ENCODE results near the gene TTC1. TPM values are rescaled to one million over a fixed set of nuclear protein-coding genes. Genes with fewer than 3 reads are reported as not detected.

Gene TTC1
- total and polyA plus RNA-seq, 3 experiments from 2014 or later, result 66.4 to 99.8 (median 70.7) TPM

- Histone ChIP-seq H3K36me3 (ENCODE audit: insufficient read depth, low read length) (no peaks in the 10 kb centered on the region), H3K27ac (ENCODE audit: low read depth, low read length) (no peak overlapping the region), H3K9me3 (ENCODE audit: low read length) (no peaks in the 10 kb centered on the region), H3K27me3 (ENCODE audit: insufficient read depth, low read length, poor library complexity, severe bottlenecking) (peaks cover 8% of the 10 kb centered on the region), H3K4me1 (ENCODE audit: insufficient read depth, low read length) (peaks cover 4% of the 10 kb centered on the region), H3K4me3 (ENCODE audit: low read length) (no peak overlapping the region)
- CTCF ChIA-PET, result interaction anchor here (1.1 kb wide), 1 partner anchor 20 kb away, joined by 3 read pairs; no protein-coding TSS in a partner anchor
- Mint-ChIP-seq H3K4me3 (no peak overlapping the region), H3K36me3 (no peaks in the 10 kb centered on the region), H3K27ac (peak overlapping the region in 1 of 8 donors; percentile 27), H3K9me3 (no peaks in the 10 kb centered on the region), H3K4me1 (peaks cover 0 to 3% (median 0%) of the 10 kb centered on the region in 3 donors), H3K27me3 (peaks cover 31 to 53% of the 10 kb centered on the region in 2 donors)
- DNase-seq, result no peak
- POLR2A ChIA-PET, result no interaction called here
Observed at GRCh38 chr5:159982421-159983173, 26.3 kb upstream of the TTC1 start.

GRCh38 chr5:159987031-159987674 lies 21.8 kb upstream of the TTC1 start:
- no peaks in the 10 kb centered on the region for H3K36me3 ChIP-seq (ENCODE audit: insufficient read depth, low read length)
- CTCF ChIA-PET, result interaction anchor here (0.6 to 3.3 kb wide), 39 partner anchors 9 to 1292 kb away, joined by 3 to 21 read pairs (median 4); partner anchors contain the start of gene TTC1
- no peaks in the 10 kb centered on the region for H3K9me3 ChIP-seq (ENCODE audit: low read length)
- peaks cover 0 to 6% (median 0%) of the 10 kb centered on the region in 3 donors for H3K36me3 Mint-ChIP-seq
- peaks cover 26 to 59% of the 10 kb centered on the region in 2 donors for H3K27me3 Mint-ChIP-seq
- peak overlapping the region; percentile 43 to 85 (median 73) for H3K4me3 Mint-ChIP-seq
- H3K4me1 Mint-ChIP-seq, result peaks cover 0 to 5% (median 0%) of the 10 kb centered on the region in 3 donors
- H3K4me1 ChIP-seq (ENCODE audit: insufficient read depth, low read length), result peaks cover 4% of the 10 kb centered on the region
- peaks cover 8% of the 10 kb centered on the region for H3K27me3 ChIP-seq (ENCODE audit: insufficient read depth, low read length, poor library complexity, severe bottlenecking)
- H3K27ac Mint-ChIP-seq, result peak overlapping the region in 1 of 8 donors; percentile 59
- H3K27ac ChIP-seq (ENCODE audit: low read depth, low read length), result no peak overlapping the region
- peak overlapping the region; percentile 47 for H3K4me3 ChIP-seq (ENCODE audit: low read length)
- H3K9me3 Mint-ChIP-seq, result peaks cover 0 to 6% (median 2%) of the 10 kb centered on the region in 5 donors
- POLR2A ChIA-PET, result interaction anchor here (0.5 to 0.9 kb wide), 2 partner anchors 22 to 655 kb away, joined by 3 to 4 read pairs; partner anchors contain the start of gene TTC1
- peak; percentile 53 to 78 (median 62) for DNase-seq

DNA sequence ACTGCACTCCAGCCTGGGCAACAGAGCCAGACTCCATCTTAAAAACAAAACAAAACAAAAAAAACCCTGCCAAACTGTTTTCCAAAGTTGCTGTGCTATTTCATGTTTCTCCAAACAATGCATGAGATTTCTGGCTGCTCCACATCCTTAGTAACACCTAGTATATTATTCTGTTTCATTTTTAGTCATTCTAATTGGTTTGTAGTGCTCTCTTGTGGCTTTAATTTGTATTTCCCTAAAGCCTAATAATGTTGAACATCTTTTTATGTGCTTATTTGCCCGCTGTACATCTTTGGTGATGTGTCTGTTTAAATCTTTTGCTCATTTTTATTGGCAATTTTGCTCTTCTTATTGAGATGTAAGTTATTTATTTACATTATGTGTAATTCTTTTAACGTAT lies 18.4 kb upstream of the TTC1 start:
- CTCF ChIA-PET, result no interaction called here
- H3K4me1 Mint-ChIP-seq, result peaks cover 0 to 5% (median 0%) of the 10 kb centered on the region in 3 donors
- peaks cover 0 to 10% (median 0%) of the 10 kb centered on the region in 3 donors for H3K36me3 Mint-ChIP-seq
- DNase-seq, result no peak
- peaks cover 22 to 69% of the 10 kb centered on the region in 2 donors for H3K27me3 Mint-ChIP-seq
- H3K9me3 Mint-ChIP-seq, result peaks cover 4 to 19% (median 12%) of the 10 kb centered on the region in 5 donors
- Histone ChIP-seq H3K27ac (ENCODE audit: low read depth, low read length) (no peak overlapping the region), H3K27me3 (ENCODE audit: insufficient read depth, low read length, poor library complexity, severe bottlenecking) (peaks cover 8% of the 10 kb centered on the region), H3K4me1 (ENCODE audit: insufficient read depth, low read length) (peaks cover 4% of the 10 kb centered on the region), H3K36me3 (ENCODE audit: insufficient read depth, low read length) (no peaks in the 10 kb centered on the region), H3K4me3 (ENCODE audit: low read length) (no peak overlapping the region), H3K9me3 (ENCODE audit: low read length) (no peaks in the 10 kb centered on the region)
- POLR2A ChIA-PET, result no interaction called here
- H3K4me3 Mint-ChIP-seq, result no peak overlapping the region
- H3K27ac Mint-ChIP-seq, result no peak overlapping the region

DNA sequence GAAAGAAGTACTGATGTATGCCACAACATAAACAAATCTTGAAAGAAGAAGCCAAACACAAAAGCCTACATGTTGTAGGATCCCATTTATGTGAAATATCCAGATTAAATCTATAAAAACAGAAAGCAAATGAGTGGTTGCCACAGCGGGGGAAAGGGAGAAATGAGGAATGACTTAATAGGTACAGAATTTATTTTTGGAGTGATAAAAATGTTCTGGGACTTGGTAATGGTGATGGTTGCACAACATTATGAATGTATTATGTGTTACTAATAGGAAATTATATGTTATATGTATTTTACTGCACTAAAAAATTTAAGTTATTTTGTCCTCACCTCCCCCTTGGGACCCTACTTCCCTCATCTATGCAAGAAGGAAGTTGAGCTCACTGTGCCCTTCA lies 16.4 kb upstream of the TTC1 start:
- DNase-seq, result no peak
- Histone ChIP-seq H3K9me3 (ENCODE audit: low read length) (no peaks in the 10 kb centered on the region), H3K27me3 (ENCODE audit: insufficient read depth, low read length, poor library complexity, severe bottlenecking) (no peaks in the 10 kb centered on the region), H3K27ac (ENCODE audit: low read depth, low read length) (no peak overlapping the region), H3K36me3 (ENCODE audit: insufficient read depth, low read length) (no peaks in the 10 kb centered on the region), H3K4me3 (ENCODE audit: low read length) (no peak overlapping the region), H3K4me1 (ENCODE audit: insufficient read depth, low read length) (no peaks in the 10 kb centered on the region)
- Mint-ChIP-seq H3K27ac (no peak overlapping the region), H3K27me3 (peaks cover 19 to 69% of the 10 kb centered on the region in 2 donors), H3K4me3 (no peak overlapping the region), H3K9me3 (peaks cover 4 to 19% (median 12%) of the 10 kb centered on the region in 5 donors), H3K36me3 (peaks cover 0 to 10% (median 0%) of the 10 kb centered on the region in 3 donors), H3K4me1 (peaks cover 0 to 3% (median 0%) of the 10 kb centered on the region in 3 donors)
- CTCF ChIA-PET, result no interaction called here
- POLR2A ChIA-PET, result no interaction called here

- Mint-ChIP-seq H3K27me3 (peaks cover 19 to 63% of the 10 kb centered on the region in 2 donors), H3K27ac (no peak overlapping the region), H3K36me3 (peaks cover 0 to 10% (median 0%) of the 10 kb centered on the region in 3 donors), H3K4me3 (no peak overlapping the region), H3K9me3 (peaks cover 4 to 19% (median 12%) of the 10 kb centered on the region in 5 donors), H3K4me1 (no peaks in the 10 kb centered on the region)
- Histone ChIP-seq H3K4me3 (ENCODE audit: low read length) (no peak overlapping the region), H3K9me3 (ENCODE audit: low read length) (no peaks in the 10 kb centered on the region), H3K27me3 (ENCODE audit: insufficient read depth, low read length, poor library complexity, severe bottlenecking) (no peaks in the 10 kb centered on the region), H3K27ac (ENCODE audit: low read depth, low read length) (no peak overlapping the region), H3K4me1 (ENCODE audit: insufficient read depth, low read length) (no peaks in the 10 kb centered on the region), H3K36me3 (ENCODE audit: insufficient read depth, low read length) (no peaks in the 10 kb centered on the region)
- POLR2A ChIA-PET, result no interaction called here
- CTCF ChIA-PET, result no interaction called here
- no peak for DNase-seq
Observed at GRCh38 chr5:159993194-159993593, 15.7 kb upstream of the TTC1 start.

- H3K9me3 Mint-ChIP-seq, result peaks cover 4 to 19% (median 12%) of the 10 kb centered on the region in 5 donors
- no peaks in the 10 kb centered on the region for H3K4me1 ChIP-seq (ENCODE audit: insufficient read depth, low read length)
- H3K27ac Mint-ChIP-seq, result no peak overlapping the region
- H3K9me3 ChIP-seq (ENCODE audit: low read length), result no peaks in the 10 kb centered on the region
- no peak overlapping the region for H3K4me3 Mint-ChIP-seq
- H3K27ac ChIP-seq (ENCODE audit: low read depth, low read length), result no peak overlapping the region
- no peaks in the 10 kb centered on the region for H3K27me3 ChIP-seq (ENCODE audit: insufficient read depth, low read length, poor library complexity, severe bottlenecking)
- ChIA-PET CTCF (interaction anchor here (2.5 kb wide), 1 partner anchor 8 kb away, joined by 11 read pairs; no protein-coding TSS in a partner anchor), POLR2A (no interaction called here)
- no peak for DNase-seq
- H3K4me3 ChIP-seq (ENCODE audit: low read length), result no peak overlapping the region
- H3K36me3 Mint-ChIP-seq, result peaks cover 0 to 10% (median 0%) of the 10 kb centered on the region in 3 donors
- H3K27me3 Mint-ChIP-seq, result peaks cover 23 to 52% of the 10 kb centered on the region in 2 donors
- no peaks in the 10 kb centered on the region for H3K4me1 Mint-ChIP-seq
- H3K36me3 ChIP-seq (ENCODE audit: insufficient read depth, low read length), result no peaks in the 10 kb centered on the region
Observed at GRCh38 chr5:159995907-159996306, 13.0 kb upstream of the TTC1 start.

DNA sequence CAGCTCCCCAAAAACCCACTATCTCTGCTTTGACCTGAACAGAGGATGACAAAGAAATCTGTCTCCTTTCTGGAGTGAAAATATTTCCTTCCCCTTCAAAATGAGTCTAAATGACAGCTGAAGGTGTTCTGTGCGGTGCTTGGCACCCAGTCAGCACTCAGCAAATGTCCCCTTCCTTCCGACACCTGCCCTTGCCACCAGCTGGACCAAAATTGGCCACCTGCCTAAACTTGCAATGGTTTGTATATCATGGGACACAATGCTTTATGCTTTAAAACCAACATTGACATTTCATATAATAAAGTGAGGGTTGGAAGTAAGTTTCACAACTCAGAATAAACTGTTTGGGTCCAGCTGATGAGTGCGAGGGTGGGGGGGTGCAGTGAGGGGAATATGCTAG lies 7.5 kb upstream of the TTC1 start:
- H3K27me3 Mint-ChIP-seq, result peaks cover 20 to 31% of the 10 kb centered on the region in 2 donors
- DNase-seq, result no peak
- ChIA-PET POLR2A (no interaction called here), CTCF (interaction anchor here (0.9 kb wide), 1 partner anchor 14 kb away, joined by 4 read pairs; no protein-coding TSS in a partner anchor)
- H3K9me3 Mint-ChIP-seq, result no peaks in the 10 kb centered on the region
- Histone ChIP-seq H3K4me1 (ENCODE audit: insufficient read depth, low read length) (no peaks in the 10 kb centered on the region), H3K27ac (ENCODE audit: low read depth, low read length) (no peak overlapping the region), H3K27me3 (ENCODE audit: insufficient read depth, low read length, poor library complexity, severe bottlenecking) (no peaks in the 10 kb centered on the region), H3K9me3 (ENCODE audit: low read length) (no peaks in the 10 kb centered on the region), H3K36me3 (ENCODE audit: insufficient read depth, low read length) (no peaks in the 10 kb centered on the region), H3K4me3 (ENCODE audit: low read length) (no peak overlapping the region)
- H3K27ac Mint-ChIP-seq, result no peak overlapping the region
- H3K4me1 Mint-ChIP-seq, result no peaks in the 10 kb centered on the region
- H3K4me3 Mint-ChIP-seq, result no peak overlapping the region
- no peaks in the 10 kb centered on the region for H3K36me3 Mint-ChIP-seq

GRCh38 chr5:160007514-160007913 lies 1.4 kb upstream of the TTC1 start:
- DNase-seq, result no peak
- no peaks in the 10 kb centered on the region for H3K9me3 Mint-ChIP-seq
- peak overlapping the region in 2 of 7 donors; percentile 18 to 25 for H3K4me3 Mint-ChIP-seq
- H3K27ac ChIP-seq (ENCODE audit: low read depth, low read length), result no peak overlapping the region
- peaks cover 1 to 2% of the 10 kb centered on the region in 2 donors for H3K27me3 Mint-ChIP-seq
- no peaks in the 10 kb centered on the region for H3K36me3 ChIP-seq (ENCODE audit: insufficient read depth, low read length)
- peaks cover 14% of the 10 kb centered on the region for H3K4me1 ChIP-seq (ENCODE audit: insufficient read depth, low read length)
- no peak overlapping the region for H3K4me3 ChIP-seq (ENCODE audit: low read length)
- H3K27me3 ChIP-seq (ENCODE audit: insufficient read depth, low read length, poor library complexity, severe bottlenecking), result no peaks in the 10 kb centered on the region
- CTCF ChIA-PET, result interaction anchor here (3.8 kb wide), 1 partner anchor 21 kb away, joined by 16 read pairs; no protein-coding TSS in a partner anchor
- peaks cover 0 to 27% (median 10%) of the 10 kb centered on the region in 3 donors for H3K36me3 Mint-ChIP-seq
- peaks cover 26 to 36% (median 33%) of the 10 kb centered on the region in 3 donors for H3K4me1 Mint-ChIP-seq
- POLR2A ChIA-PET, result interaction anchor here (0.6 to 1.2 kb wide), 2 partner anchors 13 to 1314 kb away, joined by 3 read pairs; no protein-coding TSS in a partner anchor
- H3K9me3 ChIP-seq (ENCODE audit: low read length), result no peaks in the 10 kb centered on the region
- peak overlapping the region in 1 of 8 donors; percentile 79 for H3K27ac Mint-ChIP-seq
